Fibroblast of mammary gland (primary cell): ENCODE measurements around the gene SH3D19.

Source experiments
- DNase-seq: peaks from one replicate; pipeline ENCODE4 v3.0.0-alpha.2; 2010; ENCODE audit warnings: low read depth
- H3K4me3 ChIP-seq: 2 replicates; pipeline ENCODE4 v1.5.1; 2011; ENCODE audit warnings: low read depth, mild to moderate bottlenecking, low read length, moderate library complexity; ENCODE audit not compliant: control insufficient read depth
- CTCF ChIP-seq: conservative IDR thresholded peaks from 2 replicates; pipeline ENCODE4 v1.5.1; 2011; ENCODE audit warnings: low read depth, low read length, inconsistent platforms; ENCODE audit not compliant: control insufficient read depth, insufficient read depth

SH3D19 gene

GRCh38 chr4:151207186-151207585, 118.2 kb downstream of the SH3D19 start:
- no peak for TF ChIP-seq CTCF
- no peak overlapping the region for H3K4me3 ChIP-seq
- no peak for DNase-seq

GRCh38 chr4:151206241-151207005, 119.0 kb downstream of the SH3D19 start:
- H3K4me3 ChIP-seq, result no peak overlapping the region
- no peak for TF ChIP-seq CTCF
- no peak for DNase-seq

- TF ChIP-seq CTCF, result no peak
- no peak for DNase-seq
- H3K4me3 ChIP-seq, result no peak overlapping the region
Observed at GRCh38 chr4:151205722-151206121, 119.7 kb downstream of the SH3D19 start.

GRCh38 chr4:151204925-151205524, 120.4 kb downstream of the SH3D19 start:
- no peak overlapping the region for H3K4me3 ChIP-seq
- TF ChIP-seq CTCF, result no peak
- no peak for DNase-seq

GRCh38 chr4:151202851-151203455, 122.5 kb downstream of the SH3D19 start:
- TF ChIP-seq CTCF, result no peak
- H3K4me3 ChIP-seq, result no peak overlapping the region
- DNase-seq, result peak; percentile 34

- DNase-seq, result no peak
- TF ChIP-seq CTCF, result no peak
- no peak overlapping the region for H3K4me3 ChIP-seq
Observed at GRCh38 chr4:151202381-151202780, 123.0 kb downstream of the SH3D19 start.
